ENCODE measurements around the gene PHF10. TPM values are rescaled to one million over a fixed set of nuclear protein-coding genes. Genes with fewer than 3 reads are reported as not detected.

PHF10 gene
- total RNA-seq, 1 donor from 2014 or later: 46.1 TPM

DNA sequence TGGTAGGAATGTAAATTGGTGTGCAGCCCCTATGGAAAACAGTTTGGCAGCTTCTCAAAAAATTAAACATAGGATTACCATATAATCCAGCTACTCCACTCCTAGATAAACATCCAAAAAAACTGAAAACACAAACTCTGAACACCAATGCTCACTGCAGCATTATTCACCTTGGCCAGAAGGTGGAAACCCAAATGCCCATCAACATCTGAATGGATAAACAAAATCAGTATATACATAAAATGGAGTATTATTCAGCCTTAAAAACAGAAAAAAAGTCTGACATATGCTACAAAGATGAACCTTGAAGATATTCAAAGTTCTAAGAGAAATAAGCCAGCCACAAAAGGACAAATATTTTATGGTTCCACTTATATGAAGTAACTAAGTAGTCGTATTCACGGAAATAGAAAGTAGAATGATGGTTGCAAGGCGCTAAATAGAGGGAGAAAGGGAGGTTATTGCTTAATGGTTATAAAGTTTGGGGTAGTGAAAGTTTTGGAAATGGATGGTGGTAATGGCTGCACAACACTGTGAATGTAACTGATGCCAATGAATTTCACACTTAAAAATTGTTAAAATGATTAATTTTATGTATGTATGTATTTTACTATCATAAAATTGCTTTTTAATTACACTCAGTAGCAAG is 4.0 kb downstream of the PHF10 start:
- H3K4me3 ChIP-seq: no peak overlapping the region
- ATAC-seq: no peak
- peaks cover 13% of the 10 kb centered on the region for H3K4me1 ChIP-seq
- H3K27ac ChIP-seq: no peak overlapping the region
- no peaks in the 10 kb centered on the region for H3K27me3 ChIP-seq
- H3K36me3 ChIP-seq: peaks cover 17% of the 10 kb centered on the region
- intact Hi-C loops (cut with DNase I): no loop called here
- H3K9me3 ChIP-seq: no peaks in the 10 kb centered on the region
- DNase-seq: no peak
- TF ChIP-seq, protein P1, sequence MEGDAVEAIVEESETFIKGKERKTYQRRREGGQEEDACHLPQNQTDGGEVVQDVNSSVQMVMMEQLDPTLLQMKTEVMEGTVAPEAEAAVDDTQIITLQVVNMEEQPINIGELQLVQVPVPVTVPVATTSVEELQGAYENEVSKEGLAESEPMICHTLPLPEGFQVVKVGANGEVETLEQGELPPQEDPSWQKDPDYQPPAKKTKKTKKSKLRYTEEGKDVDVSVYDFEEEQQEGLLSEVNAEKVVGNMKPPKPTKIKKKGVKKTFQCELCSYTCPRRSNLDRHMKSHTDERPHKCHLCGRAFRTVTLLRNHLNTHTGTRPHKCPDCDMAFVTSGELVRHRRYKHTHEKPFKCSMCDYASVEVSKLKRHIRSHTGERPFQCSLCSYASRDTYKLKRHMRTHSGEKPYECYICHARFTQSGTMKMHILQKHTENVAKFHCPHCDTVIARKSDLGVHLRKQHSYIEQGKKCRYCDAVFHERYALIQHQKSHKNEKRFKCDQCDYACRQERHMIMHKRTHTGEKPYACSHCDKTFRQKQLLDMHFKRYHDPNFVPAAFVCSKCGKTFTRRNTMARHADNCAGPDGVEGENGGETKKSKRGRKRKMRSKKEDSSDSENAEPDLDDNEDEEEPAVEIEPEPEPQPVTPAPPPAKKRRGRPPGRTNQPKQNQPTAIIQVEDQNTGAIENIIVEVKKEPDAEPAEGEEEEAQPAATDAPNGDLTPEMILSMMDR (IDR thresholded peaks at IDR 0.05): no peak

DNA sequence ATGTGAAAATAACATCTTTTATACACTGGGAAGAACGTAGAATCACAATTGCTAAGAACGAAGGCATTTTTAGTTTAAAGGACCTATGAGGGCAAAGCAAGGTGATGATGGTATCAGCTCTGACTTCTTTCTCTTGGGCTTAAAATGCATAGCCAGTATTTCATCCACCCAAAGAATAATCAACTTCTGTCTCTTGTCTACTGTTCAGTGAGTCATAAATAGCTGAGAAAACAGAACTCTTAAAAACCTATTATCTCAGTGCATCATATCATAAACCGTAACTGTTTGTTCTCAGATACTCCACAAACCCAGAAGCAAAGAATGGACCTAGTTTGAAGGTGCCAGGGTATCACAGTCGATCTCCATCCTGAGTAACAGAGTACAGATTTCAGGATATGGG is 5.2 kb downstream of the PHF10 start:
- DNase-seq (no peak), ATAC-seq (no peak)
- H3K36me3 ChIP-seq: peaks cover 29% of the 10 kb centered on the region
- intact Hi-C loops (cut with DNase I): no loop called here
- no peak overlapping the region for H3K4me3 ChIP-seq
- H3K4me1 ChIP-seq: peaks cover 8% of the 10 kb centered on the region
- H3K9me3 ChIP-seq: no peaks in the 10 kb centered on the region
- H3K27me3 ChIP-seq: no peaks in the 10 kb centered on the region
- H3K27ac ChIP-seq: no peak overlapping the region
- TF ChIP-seq, protein P1 (IDR thresholded peaks at IDR 0.05): no peak

DNA sequence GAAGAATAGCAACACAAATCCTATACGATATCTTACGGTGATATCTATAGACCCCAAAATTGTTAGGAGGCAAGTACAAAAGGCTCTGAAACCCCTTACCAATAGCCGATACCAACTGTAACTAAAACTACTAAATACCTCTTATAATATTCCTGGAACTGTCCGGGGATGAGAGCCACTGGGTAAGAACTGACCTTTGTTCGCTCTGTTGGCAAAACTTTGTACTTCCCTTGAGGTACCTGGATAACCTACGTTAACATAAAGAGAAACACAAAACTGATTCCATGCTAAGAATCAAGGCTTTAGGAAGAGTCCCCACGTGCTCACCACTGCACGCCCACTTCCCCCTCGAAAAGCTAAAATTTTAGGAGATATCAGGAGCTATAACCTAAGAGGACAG is 9.7 kb downstream of the PHF10 start:
- TF ChIP-seq, protein P1 (IDR thresholded peaks at IDR 0.05): no peak
- DNase-seq (no peak), ATAC-seq (no peak)
- H3K27me3 ChIP-seq: no peaks in the 10 kb centered on the region
- H3K9me3 ChIP-seq: no peaks in the 10 kb centered on the region
- intact Hi-C loops (cut with DNase I): no loop called here
- peaks cover 69% of the 10 kb centered on the region for H3K36me3 ChIP-seq
- no peaks in the 10 kb centered on the region for H3K4me1 ChIP-seq
- H3K4me3 ChIP-seq: no peak overlapping the region
- no peak overlapping the region for H3K27ac ChIP-seq

DNA sequence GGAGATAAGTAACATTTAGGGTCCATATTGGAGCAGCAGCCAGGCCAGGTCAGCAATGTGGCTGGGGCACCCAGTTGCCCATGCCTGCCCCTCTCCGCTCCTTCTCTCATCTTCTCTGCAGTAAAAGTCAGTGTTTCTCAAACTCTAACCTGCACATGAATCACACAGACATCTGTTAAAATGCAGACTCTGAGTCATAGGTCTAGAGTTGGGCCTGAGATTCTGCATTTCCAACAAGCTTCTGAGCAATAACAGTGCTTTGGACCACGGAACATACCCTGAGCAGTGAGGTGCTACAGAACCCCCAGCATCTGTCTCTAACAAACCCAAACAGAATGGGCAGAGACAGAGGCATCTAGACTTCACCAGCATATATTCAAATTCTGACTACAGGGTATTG is 10.1 kb downstream of the PHF10 start:
- H3K36me3 ChIP-seq: peaks cover 73% of the 10 kb centered on the region
- H3K9me3 ChIP-seq: no peaks in the 10 kb centered on the region
- no peaks in the 10 kb centered on the region for H3K27me3 ChIP-seq
- intact Hi-C loops (cut with DNase I): no loop called here
- no peaks in the 10 kb centered on the region for H3K4me1 ChIP-seq
- no peak overlapping the region for H3K4me3 ChIP-seq
- TF ChIP-seq, protein P1 (IDR thresholded peaks at IDR 0.05): no peak
- DNase-seq (no peak), ATAC-seq (no peak)
- no peak overlapping the region for H3K27ac ChIP-seq

DNA sequence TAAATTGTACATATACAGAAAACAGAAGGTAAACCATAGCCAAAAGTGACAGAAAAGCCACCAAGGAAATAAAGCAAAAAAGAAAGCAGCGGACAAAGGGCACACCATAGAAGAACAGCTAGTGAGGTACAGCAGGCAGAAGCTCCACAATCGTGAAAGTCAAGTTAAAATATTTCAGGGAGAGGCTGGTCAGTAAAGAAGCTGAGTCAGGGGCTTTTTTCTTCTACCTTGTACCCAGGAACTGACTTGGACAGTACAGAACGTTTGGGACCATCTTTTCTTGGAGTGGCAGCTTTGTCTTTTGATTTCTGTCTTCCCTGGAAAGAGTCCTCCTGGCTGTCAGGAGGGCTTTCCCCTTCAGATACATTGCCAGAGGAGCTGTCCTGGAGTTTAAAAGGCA is 14.3 kb downstream of the PHF10 start:
- peaks cover 66% of the 10 kb centered on the region for H3K36me3 ChIP-seq

More for the DNA sequence above, 14.3 kb downstream of the PHF10 start:
- ATAC-seq (no peak), DNase-seq (no peak)
- H3K4me1 ChIP-seq: no peaks in the 10 kb centered on the region
- H3K27ac ChIP-seq: no peak overlapping the region
- H3K4me3 ChIP-seq: no peak overlapping the region
- H3K27me3 ChIP-seq: no peaks in the 10 kb centered on the region
- TF ChIP-seq, protein P1 (IDR thresholded peaks at IDR 0.05): no peak
- H3K9me3 ChIP-seq: no peaks in the 10 kb centered on the region
- intact Hi-C loops (cut with DNase I): no loop called here

Measured in upper lobe of right lung (tissue), 1 donor.